GM19023 (cell line): Measurements from ENCODE around the gene RSU1.
"Not testable (repeated sequence)": the region's sequence is repeated elsewhere in the genome, so short reads cannot be mapped to it uniquely, and the experiment has no call there.

Experiments
- ATAC-seq: cut with Tn5 transposase; IDR thresholded peaks from one replicate; pipeline ENCODE4 v1.9.1; 2021; ENCODE audit warnings: mild to moderate bottlenecking, moderate library complexity; ENCODE audit not compliant: unreplicated experiment

The RSU1 gene

GRCh38 chr10:16788125-16788524, 29.1 kb downstream of the RSU1 start:
- peak; percentile 57 for ATAC-seq

DNA sequence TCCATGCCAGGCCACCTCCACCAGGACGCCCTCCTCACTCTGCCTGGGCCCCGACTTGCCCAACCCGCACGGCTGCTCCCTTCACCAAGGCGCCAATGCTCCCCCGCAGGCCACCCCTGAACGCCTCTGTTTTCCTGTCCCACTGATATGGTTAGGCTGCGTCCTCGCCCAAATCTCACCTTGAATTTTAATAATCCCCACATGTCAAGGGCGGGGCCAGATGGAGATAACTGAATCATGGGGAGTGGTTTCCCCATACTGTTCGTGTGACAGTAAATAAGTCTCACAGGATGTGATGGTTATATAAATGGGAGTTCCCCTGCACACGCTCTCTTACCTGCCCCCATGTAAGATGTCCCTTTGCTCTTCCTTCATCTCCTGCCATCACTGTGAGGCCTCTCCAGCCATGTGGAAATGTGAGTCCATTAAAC, 29.8 kb downstream of the RSU1 start:
- peak; percentile 74 for ATAC-seq

DNA sequence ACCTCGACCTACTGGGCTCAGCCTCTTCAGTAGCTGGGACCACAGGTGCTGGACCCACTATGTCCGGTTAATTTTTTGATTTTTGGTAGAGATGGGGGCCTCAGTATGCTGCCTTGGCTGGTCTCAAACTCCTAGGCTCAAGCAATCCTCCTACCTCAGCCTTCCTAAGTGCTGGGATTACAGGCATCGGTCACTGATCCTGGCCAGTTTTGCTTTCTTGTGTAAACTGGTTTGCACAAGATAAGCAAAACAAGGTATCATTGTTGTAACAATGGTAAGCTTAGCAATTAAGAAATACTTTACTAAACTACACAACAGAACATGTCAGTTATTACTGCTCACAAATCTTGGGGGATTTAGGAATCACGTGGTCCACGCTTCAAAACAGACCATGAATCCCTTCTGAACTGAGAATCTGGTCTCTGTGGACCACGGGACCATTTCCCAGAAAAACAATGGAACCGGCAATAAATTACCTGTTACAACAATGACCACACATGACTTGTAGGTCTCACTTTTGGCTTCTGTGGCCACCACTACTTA, 36.8 kb downstream of the RSU1 start:
- no peak for ATAC-seq

GRCh38 chr10:16779384-16779915, 37.8 kb downstream of the RSU1 start:
- peak; percentile 68 for ATAC-seq

DNA sequence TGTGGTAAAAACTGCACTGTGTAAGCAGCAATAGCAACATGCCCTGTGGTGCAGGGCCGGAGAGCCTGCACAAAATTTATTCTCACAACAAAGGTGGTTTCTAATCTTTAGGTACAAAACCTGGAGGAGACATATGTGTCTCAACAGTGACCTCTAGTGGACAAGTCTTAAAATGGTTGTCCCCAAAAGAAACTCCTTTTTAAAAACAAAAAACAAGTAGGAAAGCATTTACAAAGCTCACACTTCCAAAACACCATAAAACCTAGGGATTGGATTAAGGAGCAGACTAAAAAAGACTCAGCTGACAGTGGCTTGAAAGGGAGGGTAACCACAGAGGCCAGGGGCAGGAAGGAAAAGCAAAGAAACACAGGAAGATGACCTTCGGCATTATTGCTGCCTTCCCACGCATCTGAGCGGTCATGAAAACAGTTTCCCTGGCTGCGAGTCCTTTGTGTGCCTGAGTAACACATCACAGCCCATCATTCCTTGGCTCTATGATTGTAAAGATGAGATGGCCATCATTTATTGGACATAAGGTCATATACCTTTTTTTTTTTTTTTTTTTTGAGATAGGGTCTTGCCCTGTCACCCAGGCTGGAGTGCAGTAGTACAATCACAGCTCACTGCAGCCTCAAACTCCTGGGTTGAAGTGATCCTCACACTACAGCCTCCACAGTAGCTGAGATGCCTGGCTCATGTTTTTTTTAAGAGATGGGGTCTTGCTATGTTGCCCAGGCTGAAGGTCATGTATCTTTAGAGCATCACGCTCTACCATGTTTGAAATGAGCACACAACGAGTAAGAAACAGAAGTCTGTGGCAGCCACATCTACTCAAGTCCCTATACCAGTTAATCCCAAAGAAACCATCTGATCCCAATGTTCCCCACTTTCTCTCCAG, 39.5 kb downstream of the RSU1 start:
- ATAC-seq = no peak

DNA sequence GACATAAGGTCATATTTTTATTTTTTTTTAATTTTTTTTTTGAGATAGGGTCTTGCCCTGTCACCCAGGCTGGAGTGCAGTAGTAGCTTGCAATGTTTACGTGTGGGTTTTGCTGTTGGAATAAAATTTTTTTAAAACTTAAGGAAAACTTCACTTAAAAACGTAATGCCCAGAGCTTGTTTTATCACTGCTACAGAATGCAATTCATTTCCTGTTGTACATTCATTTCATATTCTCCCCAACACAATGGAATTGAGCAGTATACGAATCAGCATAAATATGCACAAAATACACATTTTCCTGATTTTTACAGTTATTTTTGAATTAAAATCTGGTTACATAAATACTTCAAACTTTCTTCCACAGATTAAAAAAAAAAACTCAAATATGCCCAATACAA, 40.3 kb downstream of the RSU1 start:
- ATAC-seq = no peak

DNA sequence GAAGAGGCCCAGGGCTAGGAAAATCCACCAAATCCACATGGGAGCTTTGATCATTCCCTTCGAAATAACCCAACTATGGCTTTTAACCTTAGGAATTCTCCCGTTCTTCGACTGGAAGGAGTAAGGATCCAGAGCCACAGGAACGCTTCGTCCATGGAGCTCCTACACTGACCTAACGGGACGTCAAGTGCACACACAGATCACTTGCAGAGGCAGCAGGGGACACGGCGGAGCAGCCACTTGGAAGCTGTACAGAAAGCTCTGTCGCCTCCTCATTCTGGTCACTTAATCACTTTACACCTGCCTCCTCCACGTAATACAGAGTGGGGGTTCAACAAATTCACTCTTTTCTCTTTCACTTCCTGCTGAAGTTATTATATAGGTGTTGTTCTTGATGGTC, 43.9 kb downstream of the RSU1 start:
- ATAC-seq = no peak

DNA sequence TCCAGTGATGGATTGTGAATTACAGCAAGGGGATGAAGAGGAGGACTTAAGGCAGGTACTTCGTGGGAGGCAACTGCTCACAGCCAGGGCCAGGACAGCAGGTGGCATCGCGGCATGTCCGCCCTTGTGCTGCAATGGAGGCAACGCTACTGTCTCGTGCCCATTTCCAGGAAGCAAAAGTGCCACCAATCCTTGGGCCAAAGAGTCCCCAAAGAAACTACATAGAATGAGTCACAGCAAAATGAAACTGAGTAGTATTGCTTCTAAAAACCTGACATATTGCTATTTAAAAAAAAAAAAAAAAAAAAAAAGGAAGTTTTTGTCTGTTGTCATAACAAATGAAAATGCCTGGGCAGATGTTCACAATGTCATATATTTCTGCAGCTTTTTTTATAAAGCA, 46.6 kb downstream of the RSU1 start:
- no peak for ATAC-seq

DNA sequence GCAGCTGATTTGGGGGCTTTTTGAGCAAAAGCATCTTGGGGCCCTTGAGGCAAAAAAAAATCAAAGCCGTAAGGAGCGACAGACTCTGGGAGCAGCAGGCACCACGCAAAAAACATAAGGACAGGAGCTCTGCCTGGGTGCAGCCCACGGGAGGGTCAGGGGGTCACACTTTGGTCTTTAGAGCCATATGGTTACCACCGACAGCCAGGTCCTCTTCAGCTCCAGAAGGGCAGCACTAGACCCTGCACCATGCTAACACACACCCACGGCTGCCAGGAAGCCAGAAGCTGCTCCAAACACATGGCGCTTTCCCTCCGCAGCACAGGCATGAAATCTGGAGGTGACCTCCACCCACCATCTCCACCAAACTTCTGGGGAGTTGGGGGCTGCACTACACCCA, 47.1 kb downstream of the RSU1 start:
- ATAC-seq = no peak

GRCh38 chr10:16769331-16769730, 47.9 kb downstream of the RSU1 start:
- ATAC-seq = no peak

DNA sequence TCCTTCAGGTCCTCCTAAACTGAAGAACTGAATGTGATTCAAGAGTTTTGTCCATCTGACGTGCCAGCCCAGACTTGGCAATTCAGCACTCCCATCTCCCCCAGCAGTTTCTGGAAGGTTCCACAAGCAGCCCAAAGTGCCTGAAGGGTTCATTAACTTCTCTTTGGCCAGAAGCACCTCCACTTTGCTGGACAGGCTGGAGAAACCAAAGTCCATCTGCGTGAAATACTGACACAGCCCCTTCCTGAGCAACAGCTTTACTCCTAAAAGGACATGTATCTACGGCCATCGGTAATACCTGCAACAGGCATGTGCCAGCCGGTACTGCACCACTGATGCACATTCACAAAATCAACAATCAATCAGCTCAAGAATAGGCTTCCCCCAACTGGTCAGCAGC, 48.5 kb downstream of the RSU1 start:
- ATAC-seq = no peak

- ATAC-seq = peak; percentile 49
Observed at GRCh38 chr10:16765509-16766375, 51.5 kb downstream of the RSU1 start.

- ATAC-seq = no peak
Observed at GRCh38 chr10:16761300-16761699, 55.9 kb downstream of the RSU1 start.

DNA sequence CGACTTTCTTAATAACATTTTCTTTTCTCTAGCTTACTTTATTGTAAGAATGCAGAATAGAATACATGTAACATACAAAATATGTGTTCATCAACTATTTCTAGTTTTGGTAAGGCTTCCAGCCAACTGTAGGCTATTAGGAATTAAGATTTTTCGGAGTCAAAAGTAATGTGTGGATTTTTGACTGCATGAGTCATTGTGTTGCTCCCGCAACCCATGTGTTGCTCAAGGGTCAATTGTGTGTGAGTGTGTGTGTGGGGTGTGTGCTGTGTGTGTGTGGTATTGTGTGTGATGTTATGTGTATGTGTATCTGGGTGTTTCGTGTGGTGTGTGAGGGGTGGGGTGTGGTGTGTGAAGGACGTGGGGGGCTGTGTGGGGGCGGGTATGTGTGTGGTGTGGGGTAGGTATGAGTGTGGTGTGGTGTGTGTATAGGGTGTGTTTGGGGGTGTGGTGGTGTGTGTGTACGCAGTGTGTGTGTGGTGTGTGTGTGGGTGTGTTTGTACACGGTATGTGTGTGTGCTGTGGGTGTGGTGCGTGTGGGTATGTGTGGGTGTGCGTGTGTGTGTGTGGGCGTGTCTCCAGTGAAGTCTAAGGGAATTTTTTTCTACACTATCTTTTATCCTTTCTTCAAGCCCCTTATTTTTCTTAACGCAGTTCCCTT, 60.5 kb downstream of the RSU1 start:
- no peak for ATAC-seq

DNA sequence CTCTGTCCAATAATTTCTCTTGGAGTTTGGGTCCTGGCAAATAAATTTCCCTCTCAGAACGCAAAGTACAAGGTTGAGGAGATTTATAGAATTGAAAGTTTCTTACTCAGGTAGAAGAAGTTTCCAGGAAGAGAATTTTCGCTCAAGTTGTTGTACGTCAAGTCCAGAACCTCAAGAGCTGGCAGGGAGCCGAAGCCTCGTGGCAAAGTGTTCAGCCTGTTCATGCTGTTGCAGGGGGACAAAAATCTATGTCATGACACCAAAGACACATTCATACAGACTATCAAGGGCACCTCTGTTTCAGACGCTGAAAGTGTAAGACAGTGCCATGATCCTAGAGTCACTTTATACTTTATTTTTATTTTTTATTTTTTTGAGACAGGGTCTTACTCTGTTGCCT, 62.5 kb downstream of the RSU1 start:
- ATAC-seq = no peak

GRCh38 chr10:16752849-16753248, 64.4 kb downstream of the RSU1 start:
- ATAC-seq = not testable (repeated sequence)

DNA sequence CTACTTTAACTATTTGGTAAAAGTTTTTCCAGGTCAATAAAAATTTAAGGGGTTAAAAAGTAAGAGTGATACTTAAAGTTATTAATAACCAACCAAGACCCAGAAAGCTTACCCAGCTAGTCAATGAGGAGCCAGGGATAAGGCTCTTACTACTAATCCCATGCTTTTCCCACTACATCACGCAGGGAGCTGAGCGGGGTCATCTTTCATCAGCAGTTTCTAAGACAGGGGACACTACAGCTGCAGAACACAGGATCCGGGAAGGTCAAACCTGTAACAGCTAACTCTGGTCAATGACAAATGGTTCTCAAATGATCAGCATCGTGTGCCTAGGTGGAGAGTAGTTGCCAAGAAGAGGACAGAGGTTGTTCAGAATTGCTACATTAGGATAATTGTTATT, 65.1 kb downstream of the RSU1 start:
- no peak for ATAC-seq

GRCh38 chr10:16751244-16751643, 66.0 kb downstream of the RSU1 start:
- no peak for ATAC-seq

DNA sequence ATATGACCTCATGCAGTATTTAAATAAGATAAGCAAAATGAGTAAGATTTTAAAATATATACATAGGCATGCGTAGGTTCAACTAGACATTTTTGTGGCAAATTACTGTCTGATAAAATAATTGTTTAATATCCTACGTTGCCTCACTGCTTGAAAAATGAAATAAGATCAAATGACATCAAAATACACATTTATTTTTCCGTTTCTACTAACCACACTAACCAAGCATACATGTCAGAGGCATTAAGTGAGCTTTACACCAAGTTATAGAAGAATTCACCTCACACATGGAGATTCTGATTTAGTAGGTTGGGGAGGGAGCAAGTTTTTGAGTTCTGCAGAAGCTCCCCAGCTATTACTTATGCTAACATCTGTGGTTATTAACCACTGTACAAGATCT, 66.8 kb downstream of the RSU1 start:
- no peak for ATAC-seq

GRCh38 chr10:16748749-16749148, 68.5 kb downstream of the RSU1 start:
- ATAC-seq = no peak

DNA sequence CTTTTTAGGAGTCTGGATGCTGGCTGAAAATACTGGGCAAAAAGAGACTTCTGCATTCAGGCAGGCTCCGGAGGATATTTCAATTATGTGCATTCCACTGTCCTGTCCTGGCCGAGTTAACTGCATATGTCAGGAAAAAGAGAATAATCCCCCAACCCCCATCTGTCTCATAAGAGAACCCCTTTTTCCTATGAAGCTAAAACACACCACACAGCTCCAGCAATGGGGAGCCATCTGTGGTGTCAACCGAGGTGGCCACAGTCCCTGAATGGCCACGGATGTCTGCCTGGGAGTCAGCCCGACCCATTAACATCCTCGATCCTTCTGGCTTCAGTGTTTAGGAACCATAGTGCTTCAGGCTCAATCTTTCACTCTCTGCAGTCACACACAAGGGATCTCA, 70.4 kb downstream of the RSU1 start:
- no peak for ATAC-seq
